Fibroblast of mammary gland (primary cell): ENCODE measurements around the gene EPHA7.

Experiments
- DNase-seq: peaks from one replicate; pipeline ENCODE4 v3.0.0-alpha.2; 2010; ENCODE audit warnings: low read depth
- H3K4me3 ChIP-seq: 2 replicates; pipeline ENCODE4 v1.5.1; 2011; ENCODE audit warnings: low read depth, mild to moderate bottlenecking, low read length, moderate library complexity; ENCODE audit not compliant: control insufficient read depth
- CTCF ChIP-seq: conservative IDR thresholded peaks from 2 replicates; pipeline ENCODE4 v1.5.1; 2011; ENCODE audit warnings: low read depth, low read length, inconsistent platforms; ENCODE audit not compliant: control insufficient read depth, insufficient read depth

Gene EPHA7

GRCh38 chr6:93272896-93273295 lies 146.5 kb downstream of the EPHA7 start:
- TF ChIP-seq CTCF, result no peak
- DNase-seq, result no peak
- H3K4me3 ChIP-seq, result no peak overlapping the region

GRCh38 chr6:93272211-93272610 lies 147.1 kb downstream of the EPHA7 start:
- no peak overlapping the region for H3K4me3 ChIP-seq
- no peak for TF ChIP-seq CTCF
- no peak for DNase-seq

GRCh38 chr6:93266116-93266817 lies 153.1 kb downstream of the EPHA7 start:
- no peak for DNase-seq
- no peak overlapping the region for H3K4me3 ChIP-seq
- no peak for TF ChIP-seq CTCF

- DNase-seq, result no peak
- no peak for TF ChIP-seq CTCF
- no peak overlapping the region for H3K4me3 ChIP-seq
These were observed 158.5 kb downstream of the EPHA7 start for GRCh38 chr6:93260881-93261280.

- no peak for DNase-seq
- no peak overlapping the region for H3K4me3 ChIP-seq
- no peak for TF ChIP-seq CTCF
These were observed 160.0 kb downstream of the EPHA7 start for GRCh38 chr6:93259332-93259731.

GRCh38 chr6:93252930-93253329 lies 166.4 kb downstream of the EPHA7 start:
- no peak for DNase-seq
- no peak overlapping the region for H3K4me3 ChIP-seq
- no peak for TF ChIP-seq CTCF

GRCh38 chr6:93248631-93249030 lies 170.7 kb downstream of the EPHA7 start:
- H3K4me3 ChIP-seq, result no peak overlapping the region
- TF ChIP-seq CTCF, result no peak
- no peak for DNase-seq
